K562 (cell line): ENCODE data around the gene SRPK3. TPM values are rescaled to one million over a fixed set of nuclear protein-coding genes. Genes with fewer than 3 reads are reported as not detected.

Experiments
- ATAC-seq: fragments of 200-7000 bp; cut with Tn5 transposase; 3 replicates; pipeline ENCODE4 v1.9.1; 2020; ENCODE audit warnings: moderate library complexity
- BruUV-seq: library from RNA; stranded (reverse); fragments of 400-500 nt; replicated peaks from 2 replicates; lab custom pipeline; 2021; lab: Mats Ljungman, UMichigan
- CTCF ChIA-PET: fragments of 300-600 bp; formaldehyde crosslinking; extraction: SDS; loops from one replicate; lab custom pipeline; 2021; ENCODE audit warnings: low intra/inter-chr PET ratio; lab: Yijun Ruan, JAX
- POLR2A ChIA-PET: fragments of 300-600, 350-650 bp; sonication (Branson Sonifier 250); formaldehyde crosslinking; extraction: SDS; loops from one replicate; lab custom pipeline; 2021; ENCODE audit warnings: antibody characterized with exemption, inconsistent platforms; lab: Yijun Ruan, JAX
- DNase-seq, 4 experiments: peaks; one replicate each; pipeline versions ENCODE4 v3.0.0 to v3.0.0-alpha.2; 2011 to 2018; ENCODE audit warnings: low spot score in 3 of 4, mixed read lengths in 3 of 4; ENCODE audit errors: extremely low read depth in 1 of 4
- FAIRE-seq: peaks from 2 replicates; lab custom pipeline; 2011; peaks lifted over from hg19 to GRCh38; lab: Jason Lieb, UNC
- H2AFZ ChIP-seq: 2 replicates; pipeline ENCODE4 v1.6.0; 2011; ENCODE audit warnings: low read depth, low read length, control low read depth, inconsistent platforms
- H3K27ac ChIP-seq: fragments of 200-600 bp; 3 replicates; pipeline ENCODE4 v1.8.0; 2011; ENCODE audit warnings: low read depth, mild to moderate bottlenecking, control low read depth, inconsistent platforms, low read length, moderate library complexity, mixed read lengths; ENCODE audit errors: extremely low read depth
- H3K27me3 ChIP-seq, 2 experiments: fragments of 300-600 bp in 1 of 2; 2 replicates in 1 of 2; 3 replicates in 1 of 2; pipeline versions ENCODE4 v1.6.0 to v1.8.0; 2011; ENCODE audit warnings: inconsistent platforms in 2 of 2, low read length in 2 of 2, mild to moderate bottlenecking in 1 of 2, mixed read lengths in 1 of 2, moderate library complexity in 1 of 2; ENCODE audit not compliant: control insufficient read depth in 2 of 2, insufficient read depth in 2 of 2
- H3K36me3 ChIP-seq: fragments of 300-600 bp; 3 replicates; pipeline ENCODE4 v1.8.0; 2011; ENCODE audit warnings: mild to moderate bottlenecking, low read length, inconsistent platforms; ENCODE audit not compliant: control insufficient read depth, insufficient read depth
- H3K4me1 ChIP-seq, 2 experiments: fragments of 200-600 bp in 1 of 2; replicated peaks in 1 of 2; 2 replicates in 1 of 2; 3 replicates in 1 of 2; pipeline versions ENCODE4 v1.5.1 to v1.8.0; 2011; ENCODE audit warnings: inconsistent platforms in 2 of 2, low read length in 2 of 2, mild to moderate bottlenecking in 1 of 2, mixed read lengths in 1 of 2, moderate library complexity in 1 of 2; ENCODE audit not compliant: control insufficient read depth in 2 of 2, insufficient read depth in 2 of 2
- H3K4me2 ChIP-seq: 2 replicates; pipeline ENCODE4 v1.6.1; 2011; ENCODE audit warnings: low read length, control low read depth, inconsistent platforms, mixed read lengths; ENCODE audit not compliant: insufficient read depth
- H3K4me3 ChIP-seq: fragments of 200-600 bp; sonication (generic), shearing (Covaris generic); 2 replicates; pipeline ENCODE4 v1.5.1; 2016; ENCODE audit warnings: control low read depth, inconsistent platforms
- H3K79me2 ChIP-seq: fragments of 200-600 bp; 3 replicates; pipeline ENCODE4 v1.8.0; 2011; ENCODE audit warnings: low read length, inconsistent platforms; ENCODE audit not compliant: control insufficient read depth, insufficient read depth
- H3K9ac ChIP-seq, 2 experiments: 2 replicates each; pipeline versions ENCODE4 v1.6.0 to v1.6.1; 2011; ENCODE audit warnings: low read depth in 2 of 2, low read length in 2 of 2, control low read depth in 1 of 2, inconsistent platforms in 1 of 2, mild to moderate bottlenecking in 1 of 2, mixed read lengths in 1 of 2; ENCODE audit not compliant: insufficient read depth in 1 of 2
- H3K9me1 ChIP-seq: one replicate; pipeline ENCODE4 v1.6.0; 2011; ENCODE audit warnings: inconsistent platforms, mild to moderate bottlenecking, low read length, moderate library complexity; ENCODE audit not compliant: control insufficient read depth, insufficient read depth
- H3K9me3 ChIP-seq: replicated peaks from 2 replicates; pipeline ENCODE4 v1.5.1; 2011; ENCODE audit warnings: low read depth, low read length, inconsistent platforms; ENCODE audit not compliant: control insufficient read depth, insufficient read depth
- H4K20me1 ChIP-seq: replicated peaks from 2 replicates; pipeline ENCODE4 v1.6.1; 2011; ENCODE audit warnings: low read length, inconsistent platforms, mixed read lengths; ENCODE audit not compliant: control insufficient read depth, insufficient read depth
- FIP1L1 ChIP-seq: fragments of 200-400 bp; formaldehyde crosslinking; IDR thresholded peaks from 2 replicates; pipeline ENCODE4 v1.6.1; 2018; ENCODE audit warnings: mild to moderate bottlenecking, low read depth, low read length; ENCODE audit not compliant: poor library complexity, severe bottlenecking
- OTX1 ChIP-seq: fragments of 450-650 bp; formaldehyde crosslinking; IDR thresholded peaks from 2 replicates; pipeline ENCODE4 v1.4.0; 2022; ENCODE audit warnings: mild to moderate bottlenecking
- POLR2G ChIP-seq: fragments of 200-400 bp; formaldehyde crosslinking; IDR thresholded peaks from 2 replicates; pipeline ENCODE4 v1.6.1; 2017; ENCODE audit warnings: low read depth, mild to moderate bottlenecking, antibody characterized with exemption, low read length, moderate library complexity
- RBFOX2 ChIP-seq: fragments of 200-400 bp; formaldehyde crosslinking; IDR thresholded peaks from 2 replicates; pipeline ENCODE4 v1.6.1; 2017; ENCODE audit warnings: low read depth, mild to moderate bottlenecking, low read length, moderate library complexity
- TFE3 ChIP-seq: fragments of 450-650 bp; formaldehyde crosslinking; IDR thresholded peaks from 2 replicates; pipeline ENCODE4 v1.4.0; 2020; ENCODE audit warnings: mild to moderate bottlenecking, mixed read lengths
- ZBTB33 ChIP-seq: sonication (generic); formaldehyde crosslinking; IDR thresholded peaks from 2 replicates; pipeline ENCODE4 v1.8.1; 2023; ENCODE audit warnings: mild to moderate bottlenecking, missing genetic modification reagents
- ZNF79 ChIP-seq: fragments of 250-450 bp; sonication (Bioruptor Pico); IDR thresholded peaks from 2 replicates; pipeline ENCODE4 v1.4.0; 2020; ENCODE audit warnings: low read depth, mild to moderate bottlenecking, moderate library complexity
- WGBS: fragments of 100-300 bp; shearing (Covaris generic); methylation state at CpG from one replicate; pipeline ENCODE4 v1.1.6; 2016; ENCODE audit warnings: low coverage, mixed read lengths; ENCODE audit not compliant: insufficient coverage; ENCODE audit errors: missing lambda C conversion rate; 5-methylcytosine and 5-hydroxymethylcytosine counted together
- in situ Hi-C: fragments of 300-500 bp; cut with MboI; formaldehyde crosslinking; loops from 4 replicates; pipeline ENCODE4 v1.15.0; 2018; ENCODE audit warnings: inconsistent platforms, mixed read lengths
- intact Hi-C: fragments of 100-400 bp; cut with micrococcal nuclease; formaldehyde crosslinking; loops from 2 replicates; pipeline ENCODE4 v1.14.2; 2022
- polyA plus RNA-seq, 8 experiments: library from polyadenylated mRNA; depleted of rRNA in 4 of 8; stranded (reverse) in 5 of 8; unstranded in 3 of 8; fragments of >200 nt; fragmentation: Nextera tagmentation in 2 of 8; fragmentation: Illumina TruSeq in 1 of 8; extraction: Ambion mirVana in 2 of 8; extraction: Trizol in 1 of 8; gene quantifications; 2 replicates each; pipeline versions ENCODE4 v1.2.1 to v1.2.3, GENCODE V29; 2011 to 2014; ENCODE audit warnings: inconsistent platforms in 1 of 8, missing spikeins in 1 of 8
- total RNA-seq, 7 experiments: library from RNA; depleted of rRNA in 6 of 7; stranded (reverse); fragments of >200 nt in 6 of 7; fragmentation: Illumina TruSeq in 2 of 7; extraction: Trizol in 2 of 7; gene quantifications; 2 replicates each; pipeline versions ENCODE4 v1.2.1 to v1.2.3, GENCODE V29; 2011 to 2021; ENCODE audit warnings: low replicate concordance in 1 of 7

SRPK3 gene
- total and polyA plus RNA-seq, 9 of the 15 experiments (the other 6 are each of a cell fraction or from before 2014, with no cell fraction given): 0.01 to 0.09 (median 0.04) TPM; not detected in 2

GRCh38 chrX:153783378-153784013, 2.7 kb downstream of the SRPK3 start:
- no peak overlapping the region for H2AFZ ChIP-seq
- no peak for ATAC-seq
- H3K4me1 ChIP-seq: peaks cover 0 to 57% of the 10 kb centered on the region in 2 experiments; a peak in 2 of 5 replicates
- 97% methylated on average over 15 of the region's 24 CpGs for WGBS
- no peak for DNase-seq
- no peaks in the 10 kb centered on the region for H3K27me3 ChIP-seq
- H3K9me3 ChIP-seq: no peaks in the 10 kb centered on the region
- ChIA-PET POLR2A (interaction anchor here (1.3 kb wide), 1 partner anchor 11 kb away, joined by 3 read pairs; the partner anchor contains the start of genes IDH3G and SSR4), CTCF (no interaction called here)
- FAIRE-seq: no peak
- TF ChIP-seq ZBTB33 (CRISPR knock-in tag) (0 out of 2 replicates have a peak, but pooled peaks have one; percentile 31), FIP1L1 (peak; percentile 16), ZNF79 (CRISPR knock-in tag) (no peak), OTX1 (CRISPR knock-in tag) (no peak), RBFOX2 (peak; percentile 21; the same call in 1 of the 2 replicates), TFE3 (no peak), POLR2G (peak; percentile 11; the same call in 1 of the 2 replicates)
- H3K27ac ChIP-seq: no peak overlapping the region
- H3K9me1 ChIP-seq: peaks cover 3% of the 10 kb centered on the region
- H3K9ac ChIP-seq: no peak overlapping the region
- H3K36me3 ChIP-seq: peaks cover 41% of the 10 kb centered on the region; the same call in 2 of the 3 replicates
- no peak overlapping the region for H3K4me2 ChIP-seq
- intact Hi-C loops (no loop called here), in situ Hi-C loops (no loop called here)
- no peaks in the 10 kb centered on the region for H4K20me1 ChIP-seq
- no TSS peak for BruUV-seq
- no peak overlapping the region for H3K4me3 ChIP-seq
- no peaks in the 10 kb centered on the region for H3K79me2 ChIP-seq
